Measurements from ENCODE around the gene PTX4. TPM values are rescaled to one million over a fixed set of nuclear protein-coding genes. Genes with fewer than 3 reads are reported as not detected.
"Not testable (repeated sequence)": the region's sequence is repeated elsewhere in the genome, so short reads cannot be mapped to it uniquely, and the experiment has no call there.

PTX4 gene
- total RNA-seq, 1 experiment from 2014 or later = 0.61 TPM

- in situ Hi-C loops (cut with HindIII; ENCODE audit: low sequenced_read_pairs) = no loop called here
- no peak for DNase-seq (ENCODE audit: low spot score)
These were observed 35.4 kb downstream of the PTX4 start for GRCh38 chr16:1453316-1453715.

GRCh38 chr16:1452530-1452929 is 36.2 kb downstream of the PTX4 start:
- in situ Hi-C loops (cut with HindIII; ENCODE audit: low sequenced_read_pairs) = no loop called here
- DNase-seq (ENCODE audit: low spot score) = no peak

- DNase-seq (ENCODE audit: low spot score) = no peak
- in situ Hi-C loops (cut with HindIII; ENCODE audit: low sequenced_read_pairs) = no loop called here
These were observed 36.9 kb downstream of the PTX4 start for GRCh38 chr16:1451702-1452392.

- DNase-seq (ENCODE audit: low spot score) = no peak
- in situ Hi-C loops (cut with HindIII; ENCODE audit: low sequenced_read_pairs) = no loop called here
These were observed 37.9 kb downstream of the PTX4 start for GRCh38 chr16:1450841-1451240.

- DNase-seq (ENCODE audit: low spot score) = no peak
- in situ Hi-C loops (cut with HindIII; ENCODE audit: low sequenced_read_pairs) = no loop called here
These were observed 38.5 kb downstream of the PTX4 start for GRCh38 chr16:1450218-1450617.

GRCh38 chr16:1449201-1449788 is 39.4 kb downstream of the PTX4 start:
- in situ Hi-C loops (cut with HindIII; ENCODE audit: low sequenced_read_pairs) = no loop called here
- no peak for DNase-seq (ENCODE audit: low spot score)

GRCh38 chr16:1448536-1449116 is 40.1 kb downstream of the PTX4 start:
- in situ Hi-C loops (cut with HindIII; ENCODE audit: low sequenced_read_pairs) = no loop called here
- DNase-seq (ENCODE audit: low spot score) = no peak

- no peak for DNase-seq (ENCODE audit: low spot score)
- in situ Hi-C loops (cut with HindIII; ENCODE audit: low sequenced_read_pairs) = no loop called here
These were observed 40.8 kb downstream of the PTX4 start for GRCh38 chr16:1447965-1448364.

GRCh38 chr16:1446296-1447080 is 42.3 kb downstream of the PTX4 start:
- in situ Hi-C loops (cut with HindIII; ENCODE audit: low sequenced_read_pairs) = no loop called here
- no peak for DNase-seq (ENCODE audit: low spot score)

- in situ Hi-C loops (cut with HindIII; ENCODE audit: low sequenced_read_pairs) = no loop called here
- DNase-seq (ENCODE audit: low spot score) = no peak
These were observed 43.1 kb downstream of the PTX4 start for GRCh38 chr16:1445518-1446203.

GRCh38 chr16:1444730-1445517 is 43.8 kb downstream of the PTX4 start:
- in situ Hi-C loops (cut with HindIII; ENCODE audit: low sequenced_read_pairs) = no loop called here
- no peak for DNase-seq (ENCODE audit: low spot score)

- DNase-seq (ENCODE audit: low spot score) = no peak
- in situ Hi-C loops (cut with HindIII; ENCODE audit: low sequenced_read_pairs) = no loop called here
These were observed 44.6 kb downstream of the PTX4 start, which contains the start of gene CCDC154 for GRCh38 chr16:1443980-1444729. CCDC154 (minus strand) TSS chr16:1444556; CDS start chr16:1444322, 234 bp downstream.

GRCh38 chr16:1443403-1443973 is 45.3 kb downstream of the PTX4 start:
- in situ Hi-C loops (cut with HindIII; ENCODE audit: low sequenced_read_pairs) = no loop called here
- DNase-seq (ENCODE audit: low spot score) = no peak

GRCh38 chr16:1442697-1443096 is 46.0 kb downstream of the PTX4 start:
- DNase-seq (ENCODE audit: low spot score) = no peak
- in situ Hi-C loops (cut with HindIII; ENCODE audit: low sequenced_read_pairs) = no loop called here

- in situ Hi-C loops (cut with HindIII; ENCODE audit: low sequenced_read_pairs) = no loop called here
- no peak for DNase-seq (ENCODE audit: low spot score)
These were observed 47.3 kb downstream of the PTX4 start for GRCh38 chr16:1441391-1441829.

- DNase-seq (ENCODE audit: low spot score); in situ Hi-C loops (cut with HindIII; ENCODE audit: low sequenced_read_pairs): not testable (repeated sequence)
These were observed 49.1 kb downstream of the PTX4 start for GRCh38 chr16:1439699-1440074.

GRCh38 chr16:1439058-1439698 is 49.6 kb downstream of the PTX4 start:
- DNase-seq (ENCODE audit: low spot score) = no peak
- in situ Hi-C loops (cut with HindIII; ENCODE audit: low sequenced_read_pairs) = no loop called here

Measured in G401 (cell line).